HepG2 (cell line): Measurements from ENCODE around the gene USP7. TPM values are rescaled to one million over a fixed set of nuclear protein-coding genes. Genes with fewer than 3 reads are reported as not detected.

Source experiments
- DRAP1 ChIP-seq: IDR thresholded peaks from 2 replicates; pipeline ENCODE4 v1.6.1; 2016; ENCODE audit warnings: missing genetic modification reagents, missing compliant biosample characterization
- MYC ChIP-seq: sonication (generic); formaldehyde crosslinking; IDR thresholded peaks from 2 replicates; pipeline ENCODE4 v1.9.0; 2021; ENCODE audit warnings: missing genetic modification reagents, borderline replicate concordance
- PRDM4 ChIP-seq: sonication (generic); formaldehyde crosslinking; IDR thresholded peaks from 2 replicates; pipeline ENCODE4 v1.9.0; 2021; ENCODE audit warnings: missing genetic modification reagents, borderline replicate concordance
- REST ChIP-seq, 2 experiments: IDR thresholded peaks; 2 replicates each; pipeline ENCODE4 v1.6.1; 2011 to 2012; ENCODE audit warnings: low read length in 2 of 2, borderline replicate concordance in 1 of 2, low read depth in 1 of 2, mild to moderate bottlenecking in 1 of 2, moderate library complexity in 1 of 2
- STAT5B ChIP-seq: sonication (generic); formaldehyde crosslinking; IDR thresholded peaks from 2 replicates; pipeline ENCODE4 v1.4.0; 2020; ENCODE audit warnings: missing genetic modification reagents
- YEATS4 ChIP-seq: sonication (generic); formaldehyde crosslinking; IDR thresholded peaks from 2 replicates; pipeline ENCODE4 v1.4.0; 2020; ENCODE audit warnings: missing genetic modification reagents, borderline replicate concordance
- ZMAT5 ChIP-seq: sonication (generic); formaldehyde crosslinking; IDR thresholded peaks from 2 replicates; pipeline ENCODE4 v1.5.0; 2020; ENCODE audit warnings: mild to moderate bottlenecking, low read depth, missing genetic modification reagents, borderline replicate concordance
- ZNF260 ChIP-seq: sonication (generic); formaldehyde crosslinking; IDR thresholded peaks from 2 replicates; pipeline ENCODE4 v1.4.0; 2020; ENCODE audit warnings: missing genetic modification reagents, low read depth, mild to moderate bottlenecking, borderline replicate concordance
- ZNF275 ChIP-seq: sonication (generic); formaldehyde crosslinking; IDR thresholded peaks from 2 replicates; pipeline ENCODE4 v1.8.0; 2022; ENCODE audit warnings: missing genetic modification reagents, mild to moderate bottlenecking, inconsistent platforms, borderline replicate concordance
- ZNF687 ChIP-seq: sonication (generic); formaldehyde crosslinking; IDR thresholded peaks from 2 replicates; pipeline ENCODE4 v1.5.1; 2020; ENCODE audit warnings: mild to moderate bottlenecking, missing genetic modification reagents, moderate library complexity
- polyA plus RNA-seq, 8 experiments: library from polyadenylated mRNA; depleted of rRNA in 3 of 8; stranded (reverse) in 7 of 8; unstranded in 1 of 8; fragments of >200 nt; fragmentation: Illumina TruSeq in 4 of 8; extraction: Trizol in 4 of 8; gene quantifications; 2 replicates each; pipeline versions ENCODE4 v1.2.1 to v1.2.3, GENCODE V29; 2011 to 2016; ENCODE audit warnings: low read depth in 4 of 8, missing spikeins in 1 of 8, mixed read lengths in 1 of 8; ENCODE audit not compliant: insufficient read depth in 1 of 8
- total RNA-seq, 5 experiments: library from RNA; depleted of rRNA; stranded (reverse); fragments of >200 nt; fragmentation: Illumina TruSeq; extraction: Trizol; gene quantifications; 2 replicates each; pipeline ENCODE4 v1.2.3, GENCODE V29; 2016; ENCODE audit warnings: low read depth in 1 of 5

Gene USP7
- total and polyA plus RNA-seq, 2 of the 13 experiments (the other 11 are each of a cell fraction or from before 2014, with no cell fraction given), result 52.5 to 173 TPM

- TF ChIP-seq ZNF687, result peak; percentile 75
- no peak for TF ChIP-seq PRDM4 (CRISPR knock-in tag)
- TF ChIP-seq ZMAT5 (CRISPR knock-in tag), result 0 out of 2 replicates have a peak, but pooled peaks have one; percentile 87
- no peak for TF ChIP-seq ZNF260 (CRISPR knock-in tag)
- TF ChIP-seq DRAP1, result no peak; the same call in 1 of the 2 replicates
- no peak for TF ChIP-seq ZNF275 (CRISPR knock-in tag)
- TF ChIP-seq MYC (CRISPR knock-in tag), result peak; percentile 36; the same call in 1 of the 2 replicates
- TF ChIP-seq YEATS4 (CRISPR knock-in tag), result 0 out of 2 replicates have a peak, but pooled peaks have one; percentile 7
- TF ChIP-seq STAT5B (CRISPR knock-in tag), result no peak; the same call in 1 of the 2 replicates
- TF ChIP-seq REST (IDR thresholded peaks at IDR 0.05; ENCODE audit: borderline replicate concordance in 1 of 2, low read depth in 1 of 2, low read length in 2 of 2), result no peak
Observed at GRCh38 chr16:8867216-8867931, 96.3 kb downstream of the USP7 start (continued).
